Fibroblast of pulmonary artery (primary cell): ENCODE measurements around the gene KCNQ1OT1.

Experiments
- DNase-seq: peaks from one replicate; pipeline ENCODE4 v3.0.0-alpha.2; 2010; ENCODE audit warnings: low read depth
- H3K4me3 ChIP-seq: replicated peaks from 2 replicates; pipeline ENCODE4 v1.5.1; 2011; ENCODE audit warnings: low read depth, mild to moderate bottlenecking, control low read depth, low read length, moderate library complexity
- CTCF ChIP-seq: IDR thresholded peaks from 2 replicates; pipeline ENCODE4 v1.5.1; 2011; ENCODE audit warnings: mild to moderate bottlenecking, control low read depth, low read length, inconsistent platforms; ENCODE audit errors: missing control alignments

Gene KCNQ1OT1

GRCh38 chr11:2699531-2700414, at the start of gene KCNQ1OT1:
TSS of gene KCNQ1OT1 (minus strand) at chr11:2699994.
- DNase-seq = peak; percentile 95
- no peak for TF ChIP-seq CTCF
- peak within 1 kb of the TSS; percentile 88 for H3K4me3 ChIP-seq

GRCh38 chr11:2748814-2749554, 49.2 kb upstream of the KCNQ1OT1 start:
- no peak overlapping the region for H3K4me3 ChIP-seq
- DNase-seq = no peak
- TF ChIP-seq CTCF = no peak

- no peak for TF ChIP-seq CTCF
- no peak for DNase-seq
- H3K4me3 ChIP-seq = no peak overlapping the region
Observed at GRCh38 chr11:2748061-2748813, 48.4 kb upstream of the KCNQ1OT1 start.

- H3K4me3 ChIP-seq = no peak overlapping the region
- TF ChIP-seq CTCF = no peak
- no peak for DNase-seq
Observed at GRCh38 chr11:2747248-2748027, 47.6 kb upstream of the KCNQ1OT1 start.

- DNase-seq = no peak
- no peak for TF ChIP-seq CTCF
- H3K4me3 ChIP-seq = no peak overlapping the region
Observed at GRCh38 chr11:2746401-2747247, 46.8 kb upstream of the KCNQ1OT1 start.

GRCh38 chr11:2745511-2745910, 45.7 kb upstream of the KCNQ1OT1 start:
- TF ChIP-seq CTCF = no peak
- DNase-seq = no peak

More at GRCh38 chr11:2745511-2745910, 45.7 kb upstream of the KCNQ1OT1 start:
- H3K4me3 ChIP-seq = no peak overlapping the region
